Measurements from ENCODE around the gene PLIN4. TPM values are rescaled to one million over a fixed set of nuclear protein-coding genes. Genes with fewer than 3 reads are reported as not detected.
"Not testable (repeated sequence)": the region's sequence is repeated elsewhere in the genome, so short reads cannot be mapped to it uniquely, and the experiment has no call there.

The PLIN4 gene
- total RNA-seq, 2 donors from 2014 or later, result 0.33 to 0.66 TPM

- no peaks in the 10 kb centered on the region for H3K36me3 ChIP-seq (ENCODE audit: control insufficient read depth, insufficient read depth, low read length)
- 81 to 88% methylated on average over 13 to 28 of the region's 28 CpGs for WGBS, 2 experiments (ENCODE audit: insufficient coverage in 1 of 2, insufficient read length in 1 of 2)
- H3K27me3 ChIP-seq (ENCODE audit: control insufficient read depth, insufficient read depth, low read length, poor library complexity, severe bottlenecking), result peaks cover 17% of the 10 kb centered on the region
- Mint-ChIP-seq H3K36me3 (ENCODE audit: low read depth) (no peaks in the 10 kb centered on the region), H3K27ac (no peak overlapping the region), H3K9me3 (no peaks in the 10 kb centered on the region), H3K4me3 (no peak overlapping the region), H3K27me3 (ENCODE audit: insufficient read depth) (peaks cover 24% of the 10 kb centered on the region), H3K4me1 (no peaks in the 10 kb centered on the region)
- TF ChIP-seq CTCF (conservative IDR thresholded peaks at IDR 0.05), result no peak
- no peak overlapping the region for H3K27ac ChIP-seq (ENCODE audit: low read depth, low read length)
- no peak overlapping the region for H3K4me3 ChIP-seq (ENCODE audit: low read length)
- H3K9ac ChIP-seq (ENCODE audit: extremely low read depth, low read length, poor library complexity, severe bottlenecking), result no peak overlapping the region
- H3K9me3 ChIP-seq (ENCODE audit: control insufficient read depth, low read length), result no peaks in the 10 kb centered on the region
- no peaks in the 10 kb centered on the region for H3K4me1 ChIP-seq (ENCODE audit: control insufficient read depth, insufficient read depth, low read length)
- no peak for DNase-seq
These were observed 13.4 kb upstream of the PLIN4 start for GRCh38 chr19:4531562-4532165.

DNA sequence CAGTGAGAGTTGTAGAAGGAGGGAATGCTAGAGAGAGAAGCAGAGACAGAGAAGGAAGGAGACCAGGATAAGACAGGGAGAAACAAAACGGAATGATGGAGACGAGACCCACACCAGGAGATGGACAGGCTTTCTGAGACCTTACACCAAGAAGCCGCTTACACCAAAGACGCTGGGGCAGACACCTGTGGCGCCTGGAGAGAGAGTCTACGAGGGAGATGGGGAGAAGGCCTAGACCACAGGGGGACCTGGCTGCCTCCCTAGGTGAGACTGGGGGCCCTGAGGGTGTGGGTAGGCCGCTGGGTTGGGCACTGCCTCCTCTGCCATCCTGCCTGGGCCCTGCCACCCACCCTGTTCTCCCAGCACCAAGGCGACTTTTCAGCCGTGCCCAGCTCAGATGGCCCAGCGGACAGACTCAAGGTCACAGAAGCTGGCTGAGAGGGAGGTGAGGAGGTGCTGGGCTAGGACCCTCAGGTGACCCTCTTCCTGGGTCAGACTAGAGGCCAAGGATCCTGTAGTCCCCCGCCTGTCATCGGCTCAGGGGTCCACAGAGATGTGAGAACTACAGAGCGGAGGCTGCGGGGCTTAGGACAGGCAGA, 11.7 kb upstream of the PLIN4 start:
- peaks cover 22% of the 10 kb centered on the region for H3K27me3 Mint-ChIP-seq (ENCODE audit: insufficient read depth)
- H3K27me3 ChIP-seq (ENCODE audit: control insufficient read depth, insufficient read depth, low read length, poor library complexity, severe bottlenecking), result peaks cover 17% of the 10 kb centered on the region
- H3K4me1 Mint-ChIP-seq, result no peaks in the 10 kb centered on the region
- H3K4me3 ChIP-seq (ENCODE audit: low read length), result no peak overlapping the region
- no peak overlapping the region for H3K27ac ChIP-seq (ENCODE audit: low read depth, low read length)
- DNase-seq, result no peak
- H3K9me3 ChIP-seq (ENCODE audit: control insufficient read depth, low read length), result no peaks in the 10 kb centered on the region
- no peaks in the 10 kb centered on the region for H3K36me3 ChIP-seq (ENCODE audit: control insufficient read depth, insufficient read depth, low read length)
- WGBS, 2 experiments (ENCODE audit: insufficient coverage in 1 of 2, insufficient read length in 1 of 2), result 69 to 80% methylated on average over 7 to 14 of the region's 14 CpGs
- no peak overlapping the region for H3K27ac Mint-ChIP-seq
- no peak for TF ChIP-seq CTCF (conservative IDR thresholded peaks at IDR 0.05)
- no peaks in the 10 kb centered on the region for H3K9me3 Mint-ChIP-seq
- H3K4me1 ChIP-seq (ENCODE audit: control insufficient read depth, insufficient read depth, low read length), result no peaks in the 10 kb centered on the region
- no peaks in the 10 kb centered on the region for H3K36me3 Mint-ChIP-seq (ENCODE audit: low read depth)
- H3K4me3 Mint-ChIP-seq, result no peak overlapping the region
- no peak overlapping the region for H3K9ac ChIP-seq (ENCODE audit: extremely low read depth, low read length, poor library complexity, severe bottlenecking)

GRCh38 chr19:4528843-4529242, 10.6 kb upstream of the PLIN4 start:
- no peak for TF ChIP-seq CTCF (conservative IDR thresholded peaks at IDR 0.05)
- 82 to 88% methylated on average over 4 to 15 of the region's 15 CpGs for WGBS, 2 experiments (ENCODE audit: insufficient coverage in 1 of 2, insufficient read length in 1 of 2)
- Mint-ChIP-seq H3K9me3 (no peaks in the 10 kb centered on the region), H3K4me1 (no peaks in the 10 kb centered on the region), H3K4me3 (no peak overlapping the region), H3K27ac (no peak overlapping the region), H3K36me3 (ENCODE audit: low read depth) (no peaks in the 10 kb centered on the region), H3K27me3 (ENCODE audit: insufficient read depth) (peaks cover 14% of the 10 kb centered on the region)
- Histone ChIP-seq H3K27ac (ENCODE audit: low read depth, low read length) (no peak overlapping the region), H3K4me3 (ENCODE audit: low read length) (no peak overlapping the region), H3K27me3 (ENCODE audit: control insufficient read depth, insufficient read depth, low read length, poor library complexity, severe bottlenecking) (peaks cover 7% of the 10 kb centered on the region), H3K9me3 (ENCODE audit: control insufficient read depth, low read length) (no peaks in the 10 kb centered on the region), H3K9ac (ENCODE audit: extremely low read depth, low read length, poor library complexity, severe bottlenecking) (no peak overlapping the region), H3K4me1 (ENCODE audit: control insufficient read depth, insufficient read depth, low read length) (no peaks in the 10 kb centered on the region), H3K36me3 (ENCODE audit: control insufficient read depth, insufficient read depth, low read length) (no peaks in the 10 kb centered on the region)
- no peak for DNase-seq

GRCh38 chr19:4527377-4527776, 9.1 kb upstream of the PLIN4 start:
- H3K4me3 ChIP-seq (ENCODE audit: low read length); H3K9ac ChIP-seq (ENCODE audit: extremely low read depth, low read length, poor library complexity, severe bottlenecking); H3K9me3 ChIP-seq (ENCODE audit: control insufficient read depth, low read length); H3K36me3 ChIP-seq (ENCODE audit: control insufficient read depth, insufficient read depth, low read length); H3K27me3 ChIP-seq (ENCODE audit: control insufficient read depth, insufficient read depth, low read length, poor library complexity, severe bottlenecking); H3K36me3 Mint-ChIP-seq (ENCODE audit: low read depth); H3K27ac ChIP-seq (ENCODE audit: low read depth, low read length); H3K4me1 ChIP-seq (ENCODE audit: control insufficient read depth, insufficient read depth, low read length); DNase-seq; H3K27me3 Mint-ChIP-seq (ENCODE audit: insufficient read depth); H3K9me3 Mint-ChIP-seq; H3K4me1 Mint-ChIP-seq; H3K4me3 Mint-ChIP-seq; H3K27ac Mint-ChIP-seq: not testable (repeated sequence)
- WGBS, 2 experiments (ENCODE audit: insufficient coverage in 1 of 2, insufficient read length in 1 of 2), result 96 to 100% methylated on average over 3 to 6 of the region's 8 CpGs

Measured in endodermal cell (in vitro differentiated cells).